ENCODE data around the gene SEMA5B.

SEMA5B gene

GRCh38 chr3:122986693-122987179 is 40.8 kb downstream of the SEMA5B start:
- Histone ChIP-seq H3K27me3 (ENCODE audit: control insufficient read depth, insufficient read depth, low read length) (peaks cover 34% of the 10 kb centered on the region), H3K36me3 (ENCODE audit: control insufficient read depth, insufficient read depth, low read length) (no peaks in the 10 kb centered on the region), H3K9me3 (ENCODE audit: control insufficient read depth, low read length) (no peaks in the 10 kb centered on the region), H3K9ac (ENCODE audit: low read length) (no peak overlapping the region), H3K4me1 (ENCODE audit: control insufficient read depth, insufficient read depth, low read length) (no peaks in the 10 kb centered on the region), H3K4me3 (ENCODE audit: low read length) (no peak overlapping the region)

- Histone ChIP-seq H3K27me3 (ENCODE audit: control insufficient read depth, insufficient read depth, low read length) (peaks cover 29% of the 10 kb centered on the region), H3K4me1 (ENCODE audit: control insufficient read depth, insufficient read depth, low read length) (no peaks in the 10 kb centered on the region), H3K36me3 (ENCODE audit: control insufficient read depth, insufficient read depth, low read length) (no peaks in the 10 kb centered on the region), H3K4me3 (ENCODE audit: low read length) (no peak overlapping the region), H3K9me3 (ENCODE audit: control insufficient read depth, low read length) (no peaks in the 10 kb centered on the region), H3K9ac (ENCODE audit: low read length) (no peak overlapping the region)
Measured at GRCh38 chr3:122985539-122985938, 42.0 kb downstream of the SEMA5B start.

- no peak overlapping the region for H3K4me3 ChIP-seq (ENCODE audit: low read length)
- H3K27me3 ChIP-seq (ENCODE audit: control insufficient read depth, insufficient read depth, low read length) = peaks cover 28% of the 10 kb centered on the region
- H3K9ac ChIP-seq (ENCODE audit: low read length) = no peak overlapping the region
- H3K4me1 ChIP-seq (ENCODE audit: control insufficient read depth, insufficient read depth, low read length) = no peaks in the 10 kb centered on the region
- H3K36me3 ChIP-seq (ENCODE audit: control insufficient read depth, insufficient read depth, low read length) = no peaks in the 10 kb centered on the region
- no peaks in the 10 kb centered on the region for H3K9me3 ChIP-seq (ENCODE audit: control insufficient read depth, low read length)
Measured at GRCh38 chr3:122984650-122985049, 42.9 kb downstream of the SEMA5B start.

- no peak overlapping the region for H3K4me3 ChIP-seq (ENCODE audit: low read length)
- H3K4me1 ChIP-seq (ENCODE audit: control insufficient read depth, insufficient read depth, low read length) = no peaks in the 10 kb centered on the region
Measured at GRCh38 chr3:122984007-122984406, 43.6 kb downstream of the SEMA5B start.

GRCh38 chr3:122982216-122983185 is 45.1 kb downstream of the SEMA5B start:
- no peak overlapping the region for H3K9ac ChIP-seq (ENCODE audit: low read length)
- no peak overlapping the region for H3K4me3 ChIP-seq (ENCODE audit: low read length)
- no peaks in the 10 kb centered on the region for H3K36me3 ChIP-seq (ENCODE audit: control insufficient read depth, insufficient read depth, low read length)
- peaks cover 11% of the 10 kb centered on the region for H3K27me3 ChIP-seq (ENCODE audit: control insufficient read depth, insufficient read depth, low read length)
- no peaks in the 10 kb centered on the region for H3K9me3 ChIP-seq (ENCODE audit: control insufficient read depth, low read length)
- no peaks in the 10 kb centered on the region for H3K4me1 ChIP-seq (ENCODE audit: control insufficient read depth, insufficient read depth, low read length)

More at GRCh38 chr3:122984007-122984406, 43.6 kb downstream of the SEMA5B start:
- H3K36me3 ChIP-seq (ENCODE audit: control insufficient read depth, insufficient read depth, low read length) = no peaks in the 10 kb centered on the region
- H3K9ac ChIP-seq (ENCODE audit: low read length) = no peak overlapping the region
- H3K27me3 ChIP-seq (ENCODE audit: control insufficient read depth, insufficient read depth, low read length) = peaks cover 22% of the 10 kb centered on the region
- no peaks in the 10 kb centered on the region for H3K9me3 ChIP-seq (ENCODE audit: control insufficient read depth, low read length)

GRCh38 chr3:122979211-122979610 is 48.4 kb downstream of the SEMA5B start:
- Histone ChIP-seq H3K4me3 (ENCODE audit: low read length) (no peak overlapping the region), H3K27me3 (ENCODE audit: control insufficient read depth, insufficient read depth, low read length) (no peaks in the 10 kb centered on the region), H3K9ac (ENCODE audit: low read length) (no peak overlapping the region), H3K9me3 (ENCODE audit: control insufficient read depth, low read length) (no peaks in the 10 kb centered on the region), H3K36me3 (ENCODE audit: control insufficient read depth, insufficient read depth, low read length) (no peaks in the 10 kb centered on the region), H3K4me1 (ENCODE audit: control insufficient read depth, insufficient read depth, low read length) (no peaks in the 10 kb centered on the region)

- Histone ChIP-seq H3K4me3 (ENCODE audit: low read length) (no peak overlapping the region), H3K27me3 (ENCODE audit: control insufficient read depth, insufficient read depth, low read length) (no peaks in the 10 kb centered on the region), H3K9ac (ENCODE audit: low read length) (no peak overlapping the region), H3K9me3 (ENCODE audit: control insufficient read depth, low read length) (no peaks in the 10 kb centered on the region), H3K36me3 (ENCODE audit: control insufficient read depth, insufficient read depth, low read length) (no peaks in the 10 kb centered on the region), H3K4me1 (ENCODE audit: control insufficient read depth, insufficient read depth, low read length) (no peaks in the 10 kb centered on the region)
Measured at GRCh38 chr3:122978569-122978968, 49.0 kb downstream of the SEMA5B start.

GRCh38 chr3:122977746-122978466 is 49.7 kb downstream of the SEMA5B start:
- no peak overlapping the region for H3K9ac ChIP-seq (ENCODE audit: low read length)
- no peaks in the 10 kb centered on the region for H3K9me3 ChIP-seq (ENCODE audit: control insufficient read depth, low read length)
- H3K4me3 ChIP-seq (ENCODE audit: low read length) = no peak overlapping the region
- no peaks in the 10 kb centered on the region for H3K27me3 ChIP-seq (ENCODE audit: control insufficient read depth, insufficient read depth, low read length)
- H3K36me3 ChIP-seq (ENCODE audit: control insufficient read depth, insufficient read depth, low read length) = no peaks in the 10 kb centered on the region
- H3K4me1 ChIP-seq (ENCODE audit: control insufficient read depth, insufficient read depth, low read length) = no peaks in the 10 kb centered on the region

- no peak overlapping the region for H3K9ac ChIP-seq (ENCODE audit: low read length)
- H3K27me3 ChIP-seq (ENCODE audit: control insufficient read depth, insufficient read depth, low read length) = no peaks in the 10 kb centered on the region
- no peak overlapping the region for H3K4me3 ChIP-seq (ENCODE audit: low read length)
- no peaks in the 10 kb centered on the region for H3K36me3 ChIP-seq (ENCODE audit: control insufficient read depth, insufficient read depth, low read length)
- H3K4me1 ChIP-seq (ENCODE audit: control insufficient read depth, insufficient read depth, low read length) = no peaks in the 10 kb centered on the region
- no peaks in the 10 kb centered on the region for H3K9me3 ChIP-seq (ENCODE audit: control insufficient read depth, low read length)
Measured at GRCh38 chr3:122975924-122976293, 51.7 kb downstream of the SEMA5B start.

GRCh38 chr3:122975163-122975923 is 52.2 kb downstream of the SEMA5B start:
- no peaks in the 10 kb centered on the region for H3K36me3 ChIP-seq (ENCODE audit: control insufficient read depth, insufficient read depth, low read length)
- no peaks in the 10 kb centered on the region for H3K9me3 ChIP-seq (ENCODE audit: control insufficient read depth, low read length)
- H3K27me3 ChIP-seq (ENCODE audit: control insufficient read depth, insufficient read depth, low read length) = no peaks in the 10 kb centered on the region
- H3K4me1 ChIP-seq (ENCODE audit: control insufficient read depth, insufficient read depth, low read length) = no peaks in the 10 kb centered on the region
- no peak overlapping the region for H3K9ac ChIP-seq (ENCODE audit: low read length)
- no peak overlapping the region for H3K4me3 ChIP-seq (ENCODE audit: low read length)

- H3K9ac ChIP-seq (ENCODE audit: low read length) = no peak overlapping the region
- no peaks in the 10 kb centered on the region for H3K4me1 ChIP-seq (ENCODE audit: control insufficient read depth, insufficient read depth, low read length)
- no peak overlapping the region for H3K4me3 ChIP-seq (ENCODE audit: low read length)
- H3K9me3 ChIP-seq (ENCODE audit: control insufficient read depth, low read length) = no peaks in the 10 kb centered on the region
- H3K36me3 ChIP-seq (ENCODE audit: control insufficient read depth, insufficient read depth, low read length) = no peaks in the 10 kb centered on the region
- H3K27me3 ChIP-seq (ENCODE audit: control insufficient read depth, insufficient read depth, low read length) = no peaks in the 10 kb centered on the region
Measured at GRCh38 chr3:122974764-122975162, 52.8 kb downstream of the SEMA5B start.
